Measurements from ENCODE around the gene PTPDC1.

DNA sequence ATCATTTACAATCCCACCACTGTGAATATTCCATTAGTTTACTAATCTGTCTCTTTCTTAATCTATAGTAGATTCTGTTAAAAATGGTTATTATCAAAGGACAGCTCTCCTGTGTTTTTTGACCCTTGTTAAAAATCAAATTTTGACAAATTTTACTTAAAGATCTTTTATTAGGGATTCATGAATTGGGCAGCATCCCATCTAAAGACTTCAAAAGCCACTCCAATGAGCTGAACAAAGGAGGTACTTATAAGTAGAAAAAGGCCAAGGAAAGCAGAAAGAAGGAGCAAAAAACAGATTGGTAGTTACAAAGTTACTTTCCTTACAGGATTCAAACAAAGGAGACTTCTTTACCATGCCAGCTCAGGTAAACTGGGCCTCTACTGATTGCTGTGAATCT lies 44.5 kb upstream of the PTPDC1 start:
- TF ChIP-seq, protein P1, sequence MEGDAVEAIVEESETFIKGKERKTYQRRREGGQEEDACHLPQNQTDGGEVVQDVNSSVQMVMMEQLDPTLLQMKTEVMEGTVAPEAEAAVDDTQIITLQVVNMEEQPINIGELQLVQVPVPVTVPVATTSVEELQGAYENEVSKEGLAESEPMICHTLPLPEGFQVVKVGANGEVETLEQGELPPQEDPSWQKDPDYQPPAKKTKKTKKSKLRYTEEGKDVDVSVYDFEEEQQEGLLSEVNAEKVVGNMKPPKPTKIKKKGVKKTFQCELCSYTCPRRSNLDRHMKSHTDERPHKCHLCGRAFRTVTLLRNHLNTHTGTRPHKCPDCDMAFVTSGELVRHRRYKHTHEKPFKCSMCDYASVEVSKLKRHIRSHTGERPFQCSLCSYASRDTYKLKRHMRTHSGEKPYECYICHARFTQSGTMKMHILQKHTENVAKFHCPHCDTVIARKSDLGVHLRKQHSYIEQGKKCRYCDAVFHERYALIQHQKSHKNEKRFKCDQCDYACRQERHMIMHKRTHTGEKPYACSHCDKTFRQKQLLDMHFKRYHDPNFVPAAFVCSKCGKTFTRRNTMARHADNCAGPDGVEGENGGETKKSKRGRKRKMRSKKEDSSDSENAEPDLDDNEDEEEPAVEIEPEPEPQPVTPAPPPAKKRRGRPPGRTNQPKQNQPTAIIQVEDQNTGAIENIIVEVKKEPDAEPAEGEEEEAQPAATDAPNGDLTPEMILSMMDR (IDR thresholded peaks at IDR 0.05; ENCODE audit: insufficient read depth, low read length, poor library complexity, severe bottlenecking), result no peak
- no peak for TF ChIP-seq EZH2phosphoT487 (conservative IDR thresholded peaks at IDR 0.05; ENCODE audit: low read length)

Data from SU-DHL-6 (cell line).